Measurements from ENCODE around the gene GCN1. TPM values are rescaled to one million over a fixed set of nuclear protein-coding genes. Genes with fewer than 3 reads are reported as not detected.
"Not testable (repeated sequence)": the region's sequence is repeated elsewhere in the genome, so short reads cannot be mapped to it uniquely, and the experiment has no call there.

The GCN1 gene
- total and polyA plus RNA-seq, 2 experiments from 2014 or later, result 28.2 to 197 TPM

- Histone ChIP-seq H3K4me1 (ENCODE audit: insufficient read depth) (no peaks in the 10 kb centered on the region), H3K9me2 (replicated peaks; ENCODE audit: insufficient read depth) (no peaks in the 10 kb centered on the region), H3K9me3 (ENCODE audit: low read depth) (no peaks in the 10 kb centered on the region), H3K4me3 (no peak overlapping the region), H4K20me1 (ENCODE audit: insufficient read depth, poor library complexity, severe bottlenecking) (no peaks in the 10 kb centered on the region), H3K27me3 (no peaks in the 10 kb centered on the region), H3K79me2 (no peaks in the 10 kb centered on the region), H2AFZ (no peak overlapping the region), H3K4me2 (no peak overlapping the region), H3K36me3 (replicated peaks; ENCODE audit: insufficient read depth, low read depth) (no peaks in the 10 kb centered on the region), H3K27ac (no peak overlapping the region)
- TF ChIP-seq EZH2 (IDR thresholded peaks at IDR 0.05; ENCODE audit: borderline replicate concordance) (no peak), EZH2phosphoT487 (IDR thresholded peaks at IDR 0.05; ENCODE audit: low read depth, severe bottlenecking, unreplicated experiment) (no peak)
- TF ChIP-seq, protein P1, sequence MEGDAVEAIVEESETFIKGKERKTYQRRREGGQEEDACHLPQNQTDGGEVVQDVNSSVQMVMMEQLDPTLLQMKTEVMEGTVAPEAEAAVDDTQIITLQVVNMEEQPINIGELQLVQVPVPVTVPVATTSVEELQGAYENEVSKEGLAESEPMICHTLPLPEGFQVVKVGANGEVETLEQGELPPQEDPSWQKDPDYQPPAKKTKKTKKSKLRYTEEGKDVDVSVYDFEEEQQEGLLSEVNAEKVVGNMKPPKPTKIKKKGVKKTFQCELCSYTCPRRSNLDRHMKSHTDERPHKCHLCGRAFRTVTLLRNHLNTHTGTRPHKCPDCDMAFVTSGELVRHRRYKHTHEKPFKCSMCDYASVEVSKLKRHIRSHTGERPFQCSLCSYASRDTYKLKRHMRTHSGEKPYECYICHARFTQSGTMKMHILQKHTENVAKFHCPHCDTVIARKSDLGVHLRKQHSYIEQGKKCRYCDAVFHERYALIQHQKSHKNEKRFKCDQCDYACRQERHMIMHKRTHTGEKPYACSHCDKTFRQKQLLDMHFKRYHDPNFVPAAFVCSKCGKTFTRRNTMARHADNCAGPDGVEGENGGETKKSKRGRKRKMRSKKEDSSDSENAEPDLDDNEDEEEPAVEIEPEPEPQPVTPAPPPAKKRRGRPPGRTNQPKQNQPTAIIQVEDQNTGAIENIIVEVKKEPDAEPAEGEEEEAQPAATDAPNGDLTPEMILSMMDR (IDR thresholded peaks at IDR 0.05; ENCODE audit: poor library complexity), result no peak
- DNase-seq (ENCODE audit: low spot score), result no peak
- WGBS (ENCODE audit: low lambda C conversion rate, missing lambda C conversion rate), result 97% methylated on average over 12 of the region's 12 CpGs
Measured at GRCh38 chr12:120211243-120211903, 16.9 kb upstream of the GCN1 start.

DNA sequence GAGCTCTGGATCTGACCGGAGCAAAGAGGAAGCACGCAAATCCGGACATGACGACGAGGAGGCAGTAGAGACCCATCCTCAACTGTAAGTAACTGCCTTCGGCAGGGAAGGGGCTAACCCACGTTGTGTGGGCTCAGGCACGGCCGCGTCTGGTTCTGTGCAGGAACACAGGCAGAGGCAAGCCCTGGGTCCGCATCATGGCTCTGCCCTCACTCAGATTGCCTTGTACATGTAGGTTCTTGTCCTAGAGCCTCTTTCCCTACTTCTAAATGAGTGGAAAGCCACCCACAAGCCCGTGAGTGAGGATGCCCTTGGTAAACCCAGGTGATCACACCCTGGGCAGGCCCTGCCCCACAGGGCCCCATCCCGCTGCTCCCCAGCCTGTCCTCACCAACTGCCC is 15.3 kb upstream of the GCN1 start:
- Histone ChIP-seq H3K27me3 (no peaks in the 10 kb centered on the region), H3K79me2 (no peaks in the 10 kb centered on the region), H3K36me3 (replicated peaks; ENCODE audit: insufficient read depth, low read depth) (no peaks in the 10 kb centered on the region), H3K4me1 (ENCODE audit: insufficient read depth) (no peaks in the 10 kb centered on the region), H2AFZ (no peak overlapping the region), H4K20me1 (ENCODE audit: insufficient read depth, poor library complexity, severe bottlenecking) (no peaks in the 10 kb centered on the region), H3K9me3 (ENCODE audit: low read depth) (no peaks in the 10 kb centered on the region), H3K4me2 (no peak overlapping the region), H3K9me2 (replicated peaks; ENCODE audit: insufficient read depth) (no peaks in the 10 kb centered on the region), H3K27ac (no peak overlapping the region), H3K4me3 (no peak overlapping the region)
- WGBS (ENCODE audit: low lambda C conversion rate, missing lambda C conversion rate), result 98% methylated on average over 13 of the region's 13 CpGs
- no peak for DNase-seq (ENCODE audit: low spot score)
- TF ChIP-seq, protein P1 (IDR thresholded peaks at IDR 0.05; ENCODE audit: poor library complexity), result no peak
- TF ChIP-seq EZH2phosphoT487 (IDR thresholded peaks at IDR 0.05; ENCODE audit: low read depth, severe bottlenecking, unreplicated experiment) (no peak), EZH2 (IDR thresholded peaks at IDR 0.05; ENCODE audit: borderline replicate concordance) (no peak)

DNA sequence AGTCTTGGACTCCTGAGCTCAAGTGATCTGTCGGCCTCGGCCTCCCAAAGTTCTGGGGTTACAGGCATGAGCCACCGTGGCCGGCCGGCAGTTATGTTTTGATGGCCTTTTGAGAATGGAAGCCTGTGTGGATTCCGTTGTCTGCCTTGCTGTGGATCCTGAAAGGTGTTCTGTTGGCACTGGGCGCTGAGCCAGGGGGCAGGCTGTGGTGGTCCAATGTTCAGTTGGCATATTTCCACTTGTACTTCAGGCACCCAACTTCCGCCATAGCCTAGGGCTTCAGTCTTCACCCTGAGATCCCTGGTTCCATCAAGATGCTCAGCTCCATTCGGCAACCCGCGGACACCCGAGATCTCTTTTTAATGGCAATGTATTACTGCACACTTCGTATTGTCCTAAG is 12.7 kb upstream of the GCN1 start:
- H4K20me1 ChIP-seq (ENCODE audit: insufficient read depth, poor library complexity, severe bottlenecking), result no peaks in the 10 kb centered on the region
- H3K4me2 ChIP-seq, result no peak overlapping the region
- WGBS (ENCODE audit: low lambda C conversion rate, missing lambda C conversion rate), result 96% methylated on average over 13 of the region's 13 CpGs
- no peak overlapping the region for H2AFZ ChIP-seq
- peaks cover under 1% of the 10 kb centered on the region for H3K4me1 ChIP-seq (ENCODE audit: insufficient read depth)
- H3K27ac ChIP-seq, result no peak overlapping the region
- H3K79me2 ChIP-seq, result no peaks in the 10 kb centered on the region
- H3K27me3 ChIP-seq, result no peaks in the 10 kb centered on the region
- H3K36me3 ChIP-seq (replicated peaks; ENCODE audit: insufficient read depth, low read depth), result no peaks in the 10 kb centered on the region
- no peak for DNase-seq (ENCODE audit: low spot score)
- TF ChIP-seq, protein P1 (IDR thresholded peaks at IDR 0.05; ENCODE audit: poor library complexity), result no peak
- no peak for TF ChIP-seq EZH2phosphoT487 (IDR thresholded peaks at IDR 0.05; ENCODE audit: low read depth, severe bottlenecking, unreplicated experiment)
- no peaks in the 10 kb centered on the region for H3K9me2 ChIP-seq (replicated peaks; ENCODE audit: insufficient read depth)
- H3K4me3 ChIP-seq, result no peak overlapping the region
- H3K9me3 ChIP-seq (ENCODE audit: low read depth), result no peaks in the 10 kb centered on the region

DNA sequence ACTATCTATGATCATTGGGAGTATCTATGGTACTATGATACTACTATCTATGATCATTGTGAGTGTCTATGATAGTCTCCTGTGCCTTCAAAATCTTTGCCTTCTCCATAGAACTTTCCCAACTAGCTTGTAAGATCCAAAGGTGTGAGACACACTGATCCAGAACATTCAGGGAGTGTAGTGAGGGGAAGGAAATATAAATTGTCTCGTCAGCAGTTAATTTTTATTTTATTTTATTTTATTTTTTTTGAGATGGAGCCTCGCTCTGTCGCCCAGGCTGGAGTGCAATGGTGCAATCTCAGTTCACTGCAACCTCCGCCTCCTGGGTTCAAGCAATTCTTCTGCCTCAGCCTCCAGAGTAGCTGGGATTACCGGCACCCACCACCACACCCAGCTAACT is 12.3 kb upstream of the GCN1 start:
- H3K27ac ChIP-seq; DNase-seq (ENCODE audit: low spot score); H3K36me3 ChIP-seq (replicated peaks; ENCODE audit: insufficient read depth, low read depth); H3K9me2 ChIP-seq (replicated peaks; ENCODE audit: insufficient read depth); H2AFZ ChIP-seq; H4K20me1 ChIP-seq (ENCODE audit: insufficient read depth, poor library complexity, severe bottlenecking); H3K4me1 ChIP-seq (ENCODE audit: insufficient read depth); H3K79me2 ChIP-seq; H3K4me3 ChIP-seq; H3K27me3 ChIP-seq; H3K9me3 ChIP-seq (ENCODE audit: low read depth); H3K4me2 ChIP-seq: not testable (repeated sequence)
- WGBS (ENCODE audit: low lambda C conversion rate, missing lambda C conversion rate), result 100% methylated on average over 5 of the region's 5 CpGs
